Measurements from ENCODE around the gene CD14. TPM values are rescaled to one million over a fixed set of nuclear protein-coding genes. Genes with fewer than 3 reads are reported as not detected.

The CD14 gene
- total RNA-seq, 1 donor from 2014 or later: 0.17 TPM

- Mint-ChIP-seq H3K4me3 (no peak overlapping the region), H3K9me3 (no peaks in the 10 kb centered on the region), H3K27me3 (peaks cover 2% of the 10 kb centered on the region), H3K36me3 (no peaks in the 10 kb centered on the region), H3K27ac (no peak overlapping the region), H3K4me1 (ENCODE audit: unreplicated experiment) (no peaks in the 10 kb centered on the region)
- TF ChIP-seq CTCF (conservative IDR thresholded peaks at IDR 0.05): no peak
- no peak for DNase-seq (ENCODE audit: extremely low spot score, unreplicated experiment)
Measured at GRCh38 chr5:140591747-140592372, 41.1 kb downstream of the CD14 start.

GRCh38 chr5:140590861-140591260, 42.1 kb downstream of the CD14 start:
- DNase-seq (ENCODE audit: extremely low spot score, unreplicated experiment): no peak
- Mint-ChIP-seq H3K4me1 (ENCODE audit: unreplicated experiment) (no peaks in the 10 kb centered on the region), H3K27ac (no peak overlapping the region), H3K9me3 (no peaks in the 10 kb centered on the region), H3K4me3 (no peak overlapping the region), H3K36me3 (no peaks in the 10 kb centered on the region), H3K27me3 (peaks cover 6% of the 10 kb centered on the region)
- no peak for TF ChIP-seq CTCF (conservative IDR thresholded peaks at IDR 0.05)

GRCh38 chr5:140588311-140589070, 44.5 kb downstream of the CD14 start:
- no peaks in the 10 kb centered on the region for H3K36me3 Mint-ChIP-seq
- peaks cover 6% of the 10 kb centered on the region for H3K27me3 Mint-ChIP-seq
- no peak overlapping the region for H3K4me3 Mint-ChIP-seq
- no peaks in the 10 kb centered on the region for H3K4me1 Mint-ChIP-seq (ENCODE audit: unreplicated experiment)
- no peaks in the 10 kb centered on the region for H3K9me3 Mint-ChIP-seq
- TF ChIP-seq CTCF (conservative IDR thresholded peaks at IDR 0.05): no peak
- no peak for DNase-seq (ENCODE audit: extremely low spot score, unreplicated experiment)
- no peak overlapping the region for H3K27ac Mint-ChIP-seq

GRCh38 chr5:140587495-140587894, 45.5 kb downstream of the CD14 start:
- no peak for TF ChIP-seq CTCF (conservative IDR thresholded peaks at IDR 0.05)
- DNase-seq (ENCODE audit: extremely low spot score, unreplicated experiment): no peak
- Mint-ChIP-seq H3K4me1 (ENCODE audit: unreplicated experiment) (no peaks in the 10 kb centered on the region), H3K27ac (no peak overlapping the region), H3K9me3 (no peaks in the 10 kb centered on the region), H3K27me3 (peaks cover 6% of the 10 kb centered on the region), H3K4me3 (no peak overlapping the region), H3K36me3 (no peaks in the 10 kb centered on the region)

Small RNA genes lying within 50 kb of the gene (microRNA-seq; reads per million reads assigned to microRNA genes)
- gene MIR3655: not detected

Other genes with a start within 250 kb of the CD14 start
- 108 and 129 TPM in 2 replicates for gene ANKHD1, start 231.3 kb downstream of the CD14 start, total RNA-seq (ENCODE audit: low replicate concordance)
- gene EIF4EBP3, start 85.5 kb downstream of the CD14 start, total RNA-seq (ENCODE audit: low replicate concordance): 4.8 and 8.4 TPM in 2 replicates
- 32.9 and 36.3 TPM in 2 replicates for gene SRA1, start 75.7 kb downstream of the CD14 start, total RNA-seq (ENCODE audit: low replicate concordance)
- 26.9 and 61.4 TPM in 2 replicates for gene APBB3, start 68.6 kb downstream of the CD14 start, total RNA-seq (ENCODE audit: low replicate concordance)
- gene SLC35A4, start 68.3 kb downstream of the CD14 start, total RNA-seq (ENCODE audit: low replicate concordance): 82.6 and 85.8 TPM in 2 replicates
- 26.2 and 29.4 TPM in 2 replicates for gene TMCO6, start 6.3 kb upstream of the CD14 start, total RNA-seq (ENCODE audit: low replicate concordance)
- gene NDUFA2, start 14.5 kb upstream of the CD14 start, total RNA-seq (ENCODE audit: low replicate concordance): 65.0 and 66.4 TPM in 2 replicates
- 81.9 and 100 TPM in 2 replicates for gene IK, start 14.7 kb upstream of the CD14 start, total RNA-seq (ENCODE audit: low replicate concordance)
- 29.4 and 32.4 TPM in 2 replicates for gene WDR55, start 31.7 kb upstream of the CD14 start, total RNA-seq (ENCODE audit: low replicate concordance)
- gene DND1, start 40.4 kb upstream of the CD14 start, total RNA-seq (ENCODE audit: low replicate concordance): 1.6 and 2.6 TPM in 2 replicates
- gene HARS1, start 58.2 kb upstream of the CD14 start, total RNA-seq (ENCODE audit: low replicate concordance): 55.3 and 67.7 TPM in 2 replicates
- gene HARS2, start 58.3 kb upstream of the CD14 start, total RNA-seq (ENCODE audit: low replicate concordance): 35.3 and 39.3 TPM in 2 replicates
- gene ZMAT2, start 67.3 kb upstream of the CD14 start, total RNA-seq (ENCODE audit: low replicate concordance): 57.4 and 59.0 TPM in 2 replicates
- gene PCDHA1, start 153.0 kb upstream of the CD14 start, total RNA-seq (ENCODE audit: low replicate concordance): 0.45 TPM in 1 of 2 replicates, not detected in the other
- gene PCDHA2, start 161.7 kb upstream of the CD14 start, total RNA-seq (ENCODE audit: low replicate concordance): 1.0 and 3.3 TPM in 2 replicates
- gene PCDHA3, start 167.9 kb upstream of the CD14 start, total RNA-seq (ENCODE audit: low replicate concordance): 0.24 and 2.6 TPM in 2 replicates
- gene PCDHA4, start 173.9 kb upstream of the CD14 start, total RNA-seq (ENCODE audit: low replicate concordance): 10.7 and 17.7 TPM in 2 replicates
- 0.97 and 2.1 TPM in 2 replicates for gene PCDHA5, start 188.4 kb upstream of the CD14 start, total RNA-seq (ENCODE audit: low replicate concordance)
- gene PCDHA6, start 194.8 kb upstream of the CD14 start, total RNA-seq (ENCODE audit: low replicate concordance): 9.3 and 9.6 TPM in 2 replicates
- 2.5 and 6.9 TPM in 2 replicates for gene PCDHA7, start 201.1 kb upstream of the CD14 start, total RNA-seq (ENCODE audit: low replicate concordance)
- 2.9 TPM in 2 replicates for gene PCDHA8, start 208.0 kb upstream of the CD14 start, total RNA-seq (ENCODE audit: low replicate concordance)
- 1.5 and 2.5 TPM in 2 replicates for gene PCDHA9, start 215.2 kb upstream of the CD14 start, total RNA-seq (ENCODE audit: low replicate concordance)
- 9.9 and 20.3 TPM in 2 replicates for gene PCDHA10, start 222.7 kb upstream of the CD14 start, total RNA-seq (ENCODE audit: low replicate concordance)
- gene PCDHA11, start 235.8 kb upstream of the CD14 start, total RNA-seq (ENCODE audit: low replicate concordance): 5.2 and 8.1 TPM in 2 replicates
- gene PCDHA12, start 242.1 kb upstream of the CD14 start, total RNA-seq (ENCODE audit: low replicate concordance): 10.2 and 27.3 TPM in 2 replicates
- 2.6 and 5.1 TPM in 2 replicates for gene PCDHA13, start 248.9 kb upstream of the CD14 start, total RNA-seq (ENCODE audit: low replicate concordance)